ENCODE results near the gene DHODH.
"Not testable (repeated sequence)": the region's sequence is repeated elsewhere in the genome, so short reads cannot be mapped to it uniquely, and the experiment has no call there.

The DHODH gene

GRCh38 chr16:72043539-72043938 is 35.0 kb downstream of the DHODH start:
- in situ Hi-C loops (cut with HindIII; ENCODE audit: low pct_ligation_motif_present, low pct_unique_long_range_greater_than_20kb, low sequenced_read_pairs): no loop called here
- no peak for DNase-seq

GRCh38 chr16:72044296-72044695 is 35.8 kb downstream of the DHODH start:
- in situ Hi-C loops (cut with HindIII; ENCODE audit: low pct_ligation_motif_present, low pct_unique_long_range_greater_than_20kb, low sequenced_read_pairs): no loop called here
- no peak for DNase-seq

- DNase-seq: no peak
- in situ Hi-C loops (cut with HindIII; ENCODE audit: low pct_ligation_motif_present, low pct_unique_long_range_greater_than_20kb, low sequenced_read_pairs): no loop called here
Measured at GRCh38 chr16:72044825-72045359, 36.3 kb downstream of the DHODH start.

GRCh38 chr16:72049110-72049509 is 40.6 kb downstream of the DHODH start:
- in situ Hi-C loops (cut with HindIII; ENCODE audit: low pct_ligation_motif_present, low pct_unique_long_range_greater_than_20kb, low sequenced_read_pairs): no loop called here

GRCh38 chr16:72050769-72051464 is 42.4 kb downstream of the DHODH start:
- no peak for DNase-seq
- in situ Hi-C loops (cut with HindIII; ENCODE audit: low pct_ligation_motif_present, low pct_unique_long_range_greater_than_20kb, low sequenced_read_pairs): no loop called here

More at GRCh38 chr16:72049110-72049509, 40.6 kb downstream of the DHODH start:
- DNase-seq: no peak

- no peak for DNase-seq
- in situ Hi-C loops (cut with HindIII; ENCODE audit: low pct_ligation_motif_present, low pct_unique_long_range_greater_than_20kb, low sequenced_read_pairs): no loop called here
Measured at GRCh38 chr16:72051818-72052217, 43.3 kb downstream of the DHODH start.

- in situ Hi-C loops (cut with HindIII; ENCODE audit: low pct_ligation_motif_present, low pct_unique_long_range_greater_than_20kb, low sequenced_read_pairs): not testable (repeated sequence)
Measured at GRCh38 chr16:72054254-72054847, 45.8 kb downstream of the DHODH start, which contains the start of gene HP. Gene HP (plus strand): TSS chr16:72054505. CDS start chr16:72054653, 148 bp downstream.

GRCh38 chr16:72055911-72056310 is 47.4 kb downstream of the DHODH start:
- no peak for DNase-seq
- in situ Hi-C loops (cut with HindIII; ENCODE audit: low pct_ligation_motif_present, low pct_unique_long_range_greater_than_20kb, low sequenced_read_pairs): no loop called here

More at GRCh38 chr16:72054254-72054847, 45.8 kb downstream of the DHODH start, which contains the start of gene HP:
- DNase-seq: not testable (repeated sequence)

- in situ Hi-C loops (cut with HindIII; ENCODE audit: low pct_ligation_motif_present, low pct_unique_long_range_greater_than_20kb, low sequenced_read_pairs); DNase-seq: not testable (repeated sequence)
Measured at GRCh38 chr16:72057313-72057712, 48.8 kb downstream of the DHODH start.

GRCh38 chr16:72059060-72059459 is 50.5 kb downstream of the DHODH start:
- in situ Hi-C loops (cut with HindIII; ENCODE audit: low pct_ligation_motif_present, low pct_unique_long_range_greater_than_20kb, low sequenced_read_pairs); DNase-seq: not testable (repeated sequence)

- in situ Hi-C loops (cut with HindIII; ENCODE audit: low pct_ligation_motif_present, low pct_unique_long_range_greater_than_20kb, low sequenced_read_pairs): no loop called here
Measured at GRCh38 chr16:72060405-72060804, 51.9 kb downstream of the DHODH start.

GRCh38 chr16:72061564-72061963 is 53.0 kb downstream of the DHODH start:
- in situ Hi-C loops (cut with HindIII; ENCODE audit: low pct_ligation_motif_present, low pct_unique_long_range_greater_than_20kb, low sequenced_read_pairs): no loop called here
- DNase-seq: no peak

More at GRCh38 chr16:72060405-72060804, 51.9 kb downstream of the DHODH start:
- no peak for DNase-seq

GRCh38 chr16:72064361-72064894 is 55.9 kb downstream of the DHODH start:
- no peak for DNase-seq

GRCh38 chr16:72066747-72067146 is 58.2 kb downstream of the DHODH start:
- peak; percentile 56 for DNase-seq
- in situ Hi-C loops (cut with HindIII; ENCODE audit: low pct_ligation_motif_present, low pct_unique_long_range_greater_than_20kb, low sequenced_read_pairs): no loop called here

More at GRCh38 chr16:72064361-72064894, 55.9 kb downstream of the DHODH start:
- in situ Hi-C loops (cut with HindIII; ENCODE audit: low pct_ligation_motif_present, low pct_unique_long_range_greater_than_20kb, low sequenced_read_pairs): no loop called here

GRCh38 chr16:72068930-72069329 is 60.4 kb downstream of the DHODH start:
- no peak for DNase-seq
- in situ Hi-C loops (cut with HindIII; ENCODE audit: low pct_ligation_motif_present, low pct_unique_long_range_greater_than_20kb, low sequenced_read_pairs): no loop called here

- DNase-seq: no peak
- in situ Hi-C loops (cut with HindIII; ENCODE audit: low pct_ligation_motif_present, low pct_unique_long_range_greater_than_20kb, low sequenced_read_pairs): no loop called here
Measured at GRCh38 chr16:72072514-72073342, 64.2 kb downstream of the DHODH start.

GRCh38 chr16:72073560-72074230 is 65.2 kb downstream of the DHODH start:
- DNase-seq: no peak
- in situ Hi-C loops (cut with HindIII; ENCODE audit: low pct_ligation_motif_present, low pct_unique_long_range_greater_than_20kb, low sequenced_read_pairs): no loop called here

- DNase-seq; in situ Hi-C loops (cut with HindIII; ENCODE audit: low pct_ligation_motif_present, low pct_unique_long_range_greater_than_20kb, low sequenced_read_pairs): not testable (repeated sequence)
Measured at GRCh38 chr16:72075067-72075466, 66.5 kb downstream of the DHODH start.
